DMS 273 (cell line): ENCODE measurements around the gene NCR1.
"Not testable (repeated sequence)": the region's sequence is repeated elsewhere in the genome, so short reads cannot be mapped to it uniquely, and the experiment has no call there.

Experiments used
- DNase-seq: peaks from one replicate; lab custom pipeline; 2025; ENCODE audit not compliant: unreplicated experiment; lab: John Stamatoyannopoulos, UW

NCR1 gene

DNA sequence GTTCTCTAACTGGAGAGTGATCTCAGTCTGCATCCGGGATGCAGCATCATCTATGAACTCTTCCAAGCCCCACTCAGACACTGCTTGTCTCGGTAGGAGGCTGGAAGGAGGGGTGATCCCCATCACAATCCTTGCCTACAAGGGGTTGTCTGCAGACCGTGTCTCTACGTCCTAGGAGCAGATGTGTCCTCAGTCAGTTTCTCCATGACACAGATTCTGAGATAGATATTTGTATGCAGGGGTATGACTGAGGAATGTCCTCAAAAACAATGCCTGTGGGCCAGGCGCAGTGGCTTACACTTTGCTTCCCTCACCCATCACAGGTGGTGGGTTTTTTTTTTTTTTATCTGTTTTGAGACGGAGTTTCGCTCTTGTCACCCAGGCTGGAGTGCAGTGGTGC is 871 bp downstream of the NCR1 start:
- DNase-seq, result no peak

- DNase-seq, result not testable (repeated sequence)
Measured at GRCh38 chr19:54907899-54908298, 2.0 kb downstream of the NCR1 start.

GRCh38 chr19:54916822-54917221 is 10.9 kb downstream of the NCR1 start:
- DNase-seq, result no peak

GRCh38 chr19:54918499-54918898 is 12.6 kb downstream of the NCR1 start:
- DNase-seq, result no peak

DNA sequence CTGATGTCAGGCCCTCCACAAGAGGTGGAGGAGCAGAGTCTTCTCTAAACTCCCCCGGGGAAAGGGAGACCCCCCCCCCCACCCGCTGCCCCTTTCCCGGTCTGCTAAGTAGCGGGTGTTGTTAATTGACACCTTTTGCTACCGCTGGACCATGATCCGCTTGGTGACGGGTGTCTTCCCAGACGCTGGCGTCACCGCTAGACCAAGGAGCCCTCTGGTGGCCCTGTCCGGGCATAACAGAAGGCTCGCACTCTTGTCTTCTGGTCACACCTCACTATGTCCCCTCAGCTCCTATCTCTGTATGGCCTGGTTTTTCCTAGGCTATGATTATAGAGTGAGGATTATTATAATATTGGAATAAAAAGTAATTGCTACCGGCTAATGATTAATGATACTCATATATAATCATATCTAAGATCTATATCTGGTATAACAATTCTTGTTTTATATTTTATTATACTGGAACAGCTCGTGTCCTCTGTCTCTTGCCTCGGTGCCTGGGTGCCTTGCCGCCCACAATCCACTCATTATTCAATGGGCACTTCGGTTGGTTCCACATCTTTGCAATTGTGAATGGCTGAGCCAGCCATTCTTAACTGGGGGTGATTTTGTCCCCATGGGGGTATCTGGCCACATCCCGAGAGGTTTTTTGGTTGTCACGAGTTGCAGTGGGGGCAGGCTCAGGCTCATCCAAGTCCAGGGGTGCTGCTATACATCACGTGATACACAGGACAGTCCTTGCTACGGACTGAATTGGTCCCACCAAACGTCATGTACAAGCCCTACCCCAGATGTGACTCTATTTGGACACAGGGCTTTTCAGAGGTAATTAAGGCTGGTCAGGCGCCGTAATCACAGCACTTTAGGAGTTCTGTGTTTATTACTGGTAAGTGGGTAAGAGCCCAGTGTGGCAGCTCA is 14.0 kb downstream of the NCR1 start:
- DNase-seq, result not testable (repeated sequence)

DNA sequence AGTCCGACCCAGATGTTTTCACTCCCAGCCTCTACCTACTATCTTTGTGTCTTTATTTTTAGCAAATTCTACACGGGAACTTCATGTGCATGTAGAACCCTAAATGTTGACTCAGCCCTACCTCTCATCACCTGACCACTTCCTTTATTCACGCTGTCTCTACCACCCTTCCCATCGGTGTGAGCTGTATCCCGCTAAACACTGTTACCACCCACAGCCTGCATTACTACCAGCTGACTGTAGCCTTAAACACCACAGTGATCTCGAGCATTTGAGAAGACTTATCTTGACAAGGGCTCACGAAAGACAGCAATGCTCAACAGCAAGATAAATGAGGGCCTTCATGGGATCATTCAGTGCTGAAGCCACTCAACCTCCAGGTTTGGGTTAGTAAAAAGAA is 15.1 kb downstream of the NCR1 start:
- no peak for DNase-seq

DNA sequence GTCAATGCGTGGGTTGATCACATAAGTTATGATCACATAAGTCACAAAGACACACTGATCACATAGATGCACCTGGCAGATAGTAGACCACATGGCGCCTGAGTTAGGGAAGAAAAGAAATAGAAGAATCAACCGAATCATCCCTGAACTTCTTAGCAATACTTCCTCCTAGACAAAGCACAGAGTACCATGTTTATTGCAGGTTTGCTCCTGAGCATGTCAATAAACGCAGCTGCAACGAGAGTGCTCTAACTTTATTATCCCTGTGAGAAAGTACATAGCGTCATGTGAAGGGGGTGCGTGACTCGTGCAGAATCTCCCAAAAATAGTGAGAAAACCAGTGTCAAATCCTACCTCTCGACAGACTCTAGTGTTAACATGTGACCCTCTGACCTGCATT is 17.3 kb downstream of the NCR1 start:
- DNase-seq, result no peak

DNA sequence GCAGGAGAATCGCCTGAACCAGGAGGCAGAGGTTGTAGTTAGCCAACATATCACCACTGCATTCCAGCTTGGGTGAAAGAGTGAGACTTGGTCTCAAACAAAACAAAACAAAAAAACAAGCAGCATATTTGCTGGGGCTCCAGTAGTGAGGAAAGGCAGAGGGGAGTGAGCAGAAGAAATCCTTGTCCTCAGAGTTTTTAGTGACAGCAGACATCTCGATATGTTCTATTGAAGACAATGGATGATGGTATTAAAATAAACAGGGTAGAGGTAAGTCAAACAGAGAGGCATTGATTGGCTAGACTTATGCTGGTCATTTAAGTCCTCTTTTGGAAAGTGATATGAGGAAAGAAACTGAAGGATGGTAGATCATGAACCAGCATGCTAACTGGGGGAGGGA is 22.4 kb downstream of the NCR1 start:
- peak; percentile 11 for DNase-seq

GRCh38 chr19:54937926-54938325 is 32.0 kb downstream of the NCR1 start:
- no peak for DNase-seq

DNA sequence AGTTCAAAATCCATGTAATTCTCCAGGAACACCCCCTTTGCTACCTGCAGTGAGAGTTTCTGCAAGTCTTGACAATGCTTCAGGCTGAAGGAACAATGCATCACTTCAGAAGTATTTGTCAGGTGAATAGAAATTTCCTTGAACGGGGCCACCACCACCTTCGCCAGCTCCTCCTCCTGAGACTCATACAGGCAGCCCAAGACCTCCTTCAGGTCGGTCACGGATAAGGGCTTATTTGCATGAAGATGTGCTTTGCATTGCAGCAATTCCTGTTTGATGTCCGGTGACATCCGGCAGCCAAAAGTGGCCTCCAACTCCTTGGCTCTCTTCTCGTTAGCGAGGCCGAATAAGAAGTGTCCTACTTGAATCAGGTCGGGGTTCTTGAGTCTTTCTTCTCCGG is 33.0 kb downstream of the NCR1 start:
- no peak for DNase-seq

DNA sequence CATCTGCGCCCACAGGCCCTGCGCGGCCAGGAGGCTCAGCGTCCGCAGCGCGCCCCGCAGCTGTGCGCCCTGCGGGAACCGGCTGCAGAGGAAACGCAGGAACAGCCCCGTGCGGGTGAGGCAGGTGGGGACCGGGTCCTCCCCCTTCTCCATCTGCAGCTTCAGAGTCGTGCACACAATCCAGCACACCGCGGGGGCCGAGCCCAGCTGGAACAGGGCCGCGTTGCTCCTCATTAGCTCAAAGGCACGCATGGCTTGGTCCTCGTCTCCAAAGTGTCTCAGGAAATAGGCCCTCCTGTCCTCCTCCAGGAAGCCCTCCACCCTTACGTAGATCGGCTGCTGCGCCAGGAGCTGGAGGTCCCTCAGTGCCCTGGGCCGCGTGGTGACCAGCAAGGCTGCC is 33.6 kb downstream of the NCR1 start:
- not testable (repeated sequence) for DNase-seq

DNA sequence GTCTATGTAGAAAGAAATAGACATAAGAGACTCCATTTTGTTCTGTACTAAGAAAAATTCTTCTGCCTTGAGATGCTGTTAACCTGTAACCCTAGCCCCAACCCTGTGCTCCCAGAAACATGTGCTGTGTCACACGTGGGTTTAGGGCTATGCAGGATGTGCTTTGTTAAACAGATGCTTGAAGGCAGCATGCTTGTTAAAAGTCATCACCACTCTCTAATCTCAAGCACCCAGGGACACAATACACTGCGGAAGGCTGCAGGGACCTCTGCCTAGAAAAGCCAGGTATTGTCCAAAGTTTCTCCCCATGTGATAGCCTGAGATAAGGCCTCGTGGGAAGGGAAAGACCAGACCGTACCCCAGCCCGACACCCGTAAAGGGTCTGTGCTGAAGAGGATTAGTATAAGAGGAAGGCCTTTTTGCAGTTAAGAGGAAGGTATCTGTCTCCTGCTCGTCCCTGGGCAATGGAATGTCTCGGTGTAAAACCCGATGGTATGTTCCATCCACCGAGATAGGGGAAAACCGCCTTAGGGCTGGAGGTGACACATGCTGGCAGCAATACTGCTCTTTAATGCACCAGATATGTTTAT is 37.9 kb downstream of the NCR1 start:
- not testable (repeated sequence) for DNase-seq

GRCh38 chr19:54947381-54947780 is 41.4 kb downstream of the NCR1 start, which contains the start of gene NLRP7:
NLRP7 (minus strand) TSS chr19:54947530.
- DNase-seq, result no peak

DNA sequence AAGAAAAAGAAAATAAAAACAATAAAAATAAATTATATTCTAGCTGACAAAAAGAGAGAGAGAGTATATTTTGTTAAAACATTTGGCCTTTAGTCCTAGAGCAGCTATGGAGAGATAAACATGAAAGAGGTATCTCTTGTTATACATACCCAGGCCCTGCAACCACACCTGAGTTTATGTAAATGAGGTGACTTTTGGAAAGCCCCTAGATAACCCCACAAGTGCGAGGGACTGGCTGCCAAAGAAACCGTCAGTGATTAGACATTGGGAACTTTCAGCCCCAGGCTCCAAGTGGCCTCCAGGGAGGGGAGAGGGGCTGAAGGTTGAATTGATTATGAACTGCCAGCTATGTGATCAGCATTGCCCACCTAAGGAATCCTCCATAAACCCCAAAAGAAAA is 43.5 kb downstream of the NCR1 start:
- no peak for DNase-seq

DNA sequence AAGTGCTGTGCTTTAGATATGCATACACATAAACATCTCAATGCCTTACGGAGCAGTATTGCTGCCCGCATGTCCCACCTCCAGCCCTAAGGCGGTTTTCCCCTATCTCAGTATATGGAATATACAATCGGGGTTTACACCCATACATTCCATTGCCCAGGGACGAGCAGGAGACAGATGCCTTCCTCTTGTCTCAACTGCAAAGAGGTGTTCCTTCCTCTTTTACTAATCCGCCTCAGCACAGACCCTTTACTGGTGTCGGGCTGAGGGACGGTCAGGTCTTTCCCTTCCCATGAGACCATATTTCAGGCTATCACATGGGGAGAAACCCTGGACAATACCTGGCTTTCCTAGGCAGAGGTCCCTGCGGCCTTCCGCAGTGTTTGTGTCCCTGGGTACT is 44.6 kb downstream of the NCR1 start:
- not testable (repeated sequence) for DNase-seq

DNA sequence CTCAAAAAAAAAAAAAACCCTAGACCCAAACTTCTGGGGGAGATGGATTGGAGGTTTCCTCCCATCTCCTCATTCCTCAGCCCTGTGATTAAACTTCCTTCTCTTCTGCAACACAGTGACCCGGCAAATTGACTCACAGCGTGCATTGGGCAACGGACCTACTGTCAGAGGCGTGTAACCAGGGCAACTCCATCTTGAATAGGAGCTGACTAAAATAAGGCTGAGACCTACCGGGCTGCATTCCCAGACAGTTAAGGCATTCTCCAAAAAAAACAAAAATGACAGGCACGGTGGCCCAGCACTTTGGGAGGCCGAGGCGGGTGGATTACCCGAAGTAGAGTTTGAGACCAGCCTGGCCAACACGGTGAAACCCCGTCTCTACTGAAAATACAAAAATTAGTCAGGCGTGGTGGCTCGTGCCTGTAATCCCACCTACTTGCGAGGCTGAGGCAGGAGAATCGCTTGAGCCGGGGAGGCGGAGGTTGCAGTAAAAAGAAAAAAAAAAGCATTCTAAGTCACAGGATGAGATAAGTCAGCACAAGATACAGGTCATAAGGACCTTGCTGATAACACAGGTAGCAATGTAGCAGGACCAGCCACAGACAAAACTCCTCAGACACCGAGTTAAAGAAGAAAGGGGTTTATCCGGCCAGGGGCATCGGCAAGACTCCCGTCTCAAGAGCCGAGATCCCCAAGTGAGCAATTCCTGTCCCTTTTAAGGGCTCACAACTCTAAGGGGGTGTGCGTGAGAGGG is 46.8 kb downstream of the NCR1 start:
- peak; percentile 5 for DNase-seq

DNA sequence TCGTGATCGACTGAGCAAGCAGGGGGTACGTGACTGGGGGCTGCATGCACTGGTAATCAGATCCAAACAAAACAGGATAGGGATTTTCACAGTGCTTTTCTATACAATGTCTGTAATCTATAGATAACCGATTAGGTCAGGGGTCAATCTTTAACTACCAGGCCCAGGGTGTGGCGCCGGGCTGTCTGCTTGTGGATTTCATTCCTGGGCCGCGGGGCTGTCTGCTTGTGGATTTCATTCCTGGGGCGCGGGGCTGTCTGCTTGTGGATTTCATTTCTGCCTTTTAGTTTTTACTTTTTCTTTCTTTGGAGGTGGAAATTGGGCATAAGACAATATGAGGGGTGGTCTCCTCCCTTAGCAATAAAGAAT is 47.4 kb downstream of the NCR1 start:
- not testable (repeated sequence) for DNase-seq

DNA sequence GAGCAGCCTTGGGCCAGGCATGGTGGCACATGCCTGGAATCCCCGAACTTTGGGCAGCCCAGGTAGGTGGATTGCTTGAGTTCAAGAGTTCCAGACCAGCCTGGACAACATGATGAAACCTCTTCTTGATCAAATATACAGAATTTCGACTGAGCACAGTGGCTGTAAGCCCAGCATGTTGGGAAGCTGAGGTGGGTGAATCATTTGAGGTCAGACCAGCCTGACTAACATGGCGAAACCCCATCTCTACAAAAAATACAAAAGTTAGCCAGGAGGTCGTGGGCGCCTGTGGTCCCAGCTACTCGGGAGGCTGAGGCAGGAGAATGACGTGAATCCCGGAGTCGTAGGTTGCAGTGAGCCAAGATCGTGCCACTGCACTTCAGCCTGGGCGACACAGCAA is 49.4 kb downstream of the NCR1 start:
- DNase-seq, result no peak

DNA sequence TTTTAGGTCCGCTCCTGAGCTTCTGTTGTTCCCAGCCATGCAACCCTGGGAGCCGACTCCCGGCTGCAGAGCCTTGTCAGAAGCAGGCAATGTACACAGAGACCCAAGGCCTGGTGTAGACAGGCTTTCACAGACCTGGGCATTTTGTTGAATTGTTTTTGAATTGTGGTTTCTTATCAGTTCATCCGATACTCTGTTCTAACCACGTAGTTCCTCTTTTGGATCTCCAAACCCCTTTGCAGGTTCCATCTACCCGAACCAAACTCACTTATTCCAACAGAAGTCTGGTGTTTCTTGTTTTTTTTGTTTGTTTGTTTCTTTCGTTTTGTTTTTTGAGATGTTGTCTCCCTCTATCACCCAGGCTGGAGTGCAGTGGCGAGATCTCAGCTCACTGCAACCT is 53.9 kb downstream of the NCR1 start:
- DNase-seq, result no peak
